Smooth muscle cell of the brain vasculature (primary cell): ENCODE results near the gene BPIFB6.

Experiments used
- DNase-seq: peaks from one replicate; pipeline ENCODE4 v3.0.0-alpha.2; 2012; ENCODE audit warnings: low read depth, low spot score

BPIFB6 gene

DNA sequence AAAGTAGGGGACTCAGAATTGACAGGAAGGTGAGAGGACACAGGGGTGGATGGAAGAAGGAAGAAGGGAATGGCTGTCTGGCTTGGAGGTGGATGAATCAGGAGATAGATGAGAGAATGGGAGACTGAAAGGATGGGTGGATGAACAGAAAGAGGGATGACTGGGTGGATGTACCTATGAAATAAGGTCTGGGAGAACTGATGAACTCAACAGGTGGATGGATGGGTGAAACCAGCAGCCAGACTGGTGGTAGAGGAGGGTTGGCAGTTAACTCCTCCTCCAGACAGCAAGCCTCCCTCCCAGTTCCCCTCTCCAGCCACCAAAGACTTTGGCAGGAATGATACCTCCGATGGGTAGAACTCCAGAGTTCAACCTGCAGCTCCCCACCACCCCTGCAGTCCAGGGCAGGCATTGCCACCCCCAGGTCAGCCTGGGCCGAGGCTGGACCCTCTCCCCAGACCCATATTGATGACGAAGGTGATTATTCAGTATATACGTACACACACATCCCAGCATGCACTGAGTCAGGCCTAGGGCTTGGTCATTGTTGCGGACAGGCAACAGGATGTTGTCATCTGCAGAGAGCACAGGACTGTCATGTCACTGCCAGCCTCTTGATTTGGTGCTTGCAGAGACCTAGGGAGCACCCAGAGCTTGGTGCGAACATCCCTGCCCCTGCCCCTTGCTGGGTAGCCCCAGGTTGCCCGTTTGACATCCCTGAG lies 29.2 kb upstream of the BPIFB6 start:
- no peak for DNase-seq

GRCh38 chr20:33004141-33004751 lies 27.2 kb upstream of the BPIFB6 start, which contains the start of gene SUN5:
Gene SUN5, minus strand, starts transcription at chr20:33004433. Its CDS starts 93 bp downstream, at chr20:33004340.
- DNase-seq = no peak

GRCh38 chr20:33005132-33005566 lies 26.3 kb upstream of the BPIFB6 start:
- no peak for DNase-seq

- DNase-seq = no peak
Measured at GRCh38 chr20:33005908-33006775, 25.3 kb upstream of the BPIFB6 start.

DNA sequence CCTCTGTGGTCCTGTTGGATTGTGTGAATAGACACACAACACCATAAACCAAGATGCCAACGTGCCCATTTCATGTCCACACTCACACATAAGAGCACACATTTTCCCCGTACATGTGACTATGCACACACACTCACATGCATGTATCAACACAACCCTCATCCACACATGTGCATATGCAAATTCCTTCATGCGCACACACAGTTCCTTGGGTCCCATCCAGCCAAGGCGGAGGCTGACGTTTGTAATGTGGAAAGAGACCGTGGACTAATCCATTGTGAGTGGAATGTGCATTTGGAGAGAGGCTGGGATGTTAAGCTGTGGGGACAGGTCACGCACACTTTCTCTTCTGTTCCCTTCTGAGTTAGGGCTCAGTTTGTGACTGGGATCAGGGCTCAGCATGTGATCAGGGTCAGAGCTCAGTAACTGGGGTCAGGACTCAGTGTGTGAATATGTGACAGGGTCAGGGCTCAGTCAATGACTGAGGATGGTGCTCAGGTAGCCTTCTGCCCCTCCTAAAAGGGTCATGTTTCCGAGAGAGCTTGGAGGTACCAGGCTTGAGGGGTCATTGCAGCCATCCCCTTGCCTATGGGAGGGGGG lies 24.6 kb upstream of the BPIFB6 start:
- DNase-seq = no peak

DNA sequence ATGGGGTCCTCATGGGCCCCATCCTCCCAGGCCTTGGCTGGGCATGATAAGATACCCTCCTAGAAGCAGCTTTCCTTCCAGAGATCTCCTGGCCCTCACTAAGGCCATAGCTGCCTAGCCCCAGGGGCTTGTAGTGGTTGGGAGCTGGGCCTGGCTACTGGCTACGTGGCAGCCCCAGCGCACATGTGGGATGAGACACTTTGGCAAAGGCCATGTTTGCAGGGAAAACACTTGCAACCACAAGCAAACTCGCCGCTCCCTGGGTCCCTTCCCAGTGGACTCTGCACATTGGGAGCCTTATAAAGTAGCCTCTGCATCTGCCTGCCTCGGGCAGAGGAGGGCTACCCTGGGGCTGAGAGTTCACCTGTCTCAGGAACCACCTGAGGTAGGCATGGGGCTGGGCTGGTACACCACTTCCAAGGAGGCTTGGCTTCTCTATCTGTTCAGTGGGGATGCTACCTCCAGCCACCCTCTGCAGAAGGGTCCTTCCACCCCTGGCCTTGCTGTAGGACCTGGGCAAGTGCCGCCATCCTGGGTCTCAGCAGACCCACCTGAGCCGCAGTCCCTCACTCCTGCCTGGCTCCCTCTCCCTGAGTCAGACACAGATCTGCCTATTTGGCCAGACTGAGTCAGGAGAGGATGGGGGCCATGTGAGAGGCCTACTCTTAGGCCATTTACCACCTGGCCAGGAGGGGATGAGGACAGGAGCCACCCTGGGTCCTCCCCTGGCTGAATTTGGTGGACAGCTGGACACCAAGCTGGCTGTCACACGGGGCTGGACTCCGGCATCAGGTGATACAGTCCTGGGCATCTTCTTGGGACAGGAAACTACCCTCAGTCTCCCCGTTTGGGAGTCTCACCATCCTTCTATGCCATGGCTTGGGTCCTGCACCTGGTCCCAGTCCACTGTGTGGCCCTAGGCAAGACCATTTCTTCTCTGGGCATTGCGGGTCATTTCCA lies 23.8 kb upstream of the BPIFB6 start, which contains the start of gene BPIFB2:
Gene BPIFB2, plus strand, starts transcription at position 329 of the 960 bp plus-strand sequence. CDS start 871 bp downstream, outside the sequence.
- DNase-seq = no peak

DNA sequence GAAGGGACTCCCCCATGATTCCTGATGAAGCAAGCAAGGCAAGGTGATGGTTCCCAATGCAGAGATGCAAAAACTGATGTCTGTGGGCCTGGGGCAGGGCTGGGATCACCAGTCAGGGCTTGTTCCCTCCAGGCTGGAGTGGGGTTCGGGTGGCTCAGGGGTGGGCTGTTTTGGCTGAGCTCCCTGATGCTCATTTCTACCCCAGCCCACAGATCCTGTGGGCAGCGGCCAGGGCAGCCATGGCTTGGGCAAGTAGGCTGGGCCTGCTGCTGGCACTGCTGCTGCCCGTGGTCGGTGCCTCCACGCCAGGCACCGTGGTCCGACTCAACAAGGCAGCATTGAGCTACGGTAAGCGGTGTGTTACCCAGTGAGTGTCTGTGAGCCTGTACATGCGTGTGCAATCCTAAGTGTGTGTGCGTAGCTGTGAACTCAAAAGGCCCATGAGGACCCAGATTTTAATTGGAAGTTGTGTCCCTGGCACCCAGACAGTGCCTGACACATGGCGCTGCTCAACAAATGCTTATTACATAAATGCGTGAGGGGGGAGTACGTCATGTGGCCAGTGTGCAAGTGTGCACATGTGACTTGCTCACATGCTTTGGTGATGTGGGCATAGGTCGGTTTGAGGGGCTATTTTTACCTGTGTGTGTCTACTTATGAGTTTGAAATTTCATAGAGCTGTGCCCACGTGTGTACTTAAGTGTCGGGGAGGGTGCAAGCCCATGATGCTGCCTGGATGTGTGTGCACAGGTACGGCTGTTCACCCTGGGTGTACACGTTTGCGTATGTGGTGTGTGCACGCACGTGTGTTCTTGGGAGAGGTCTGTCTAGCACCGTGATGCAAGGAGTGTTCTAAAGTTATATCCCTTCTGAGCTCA lies 22.9 kb upstream of the BPIFB6 start:
- no peak for DNase-seq

GRCh38 chr20:33009214-33010132 lies 22.0 kb upstream of the BPIFB6 start:
- DNase-seq = no peak

DNA sequence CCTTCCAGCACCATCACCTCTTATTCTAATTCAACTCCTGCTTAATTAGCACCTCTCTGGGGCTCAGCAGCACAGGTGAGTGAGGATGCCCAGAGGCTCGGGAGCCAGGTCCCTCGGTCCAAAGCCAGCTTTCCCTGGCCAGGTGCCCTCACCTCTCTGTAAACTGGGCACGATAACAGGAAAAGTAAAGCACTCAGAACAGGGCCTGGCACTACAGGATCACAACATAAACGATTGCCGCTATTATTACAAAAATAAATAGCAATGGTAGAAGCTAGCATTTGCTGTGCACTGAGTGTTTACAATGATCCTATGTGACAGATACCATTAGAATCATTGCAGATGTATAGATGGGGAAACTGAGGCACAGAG lies 21.3 kb upstream of the BPIFB6 start:
- DNase-seq = no peak

- DNase-seq = no peak
Measured at GRCh38 chr20:33010674-33011449, 20.6 kb upstream of the BPIFB6 start.

- DNase-seq = no peak
Measured at GRCh38 chr20:33012327-33013189, 18.9 kb upstream of the BPIFB6 start.

DNA sequence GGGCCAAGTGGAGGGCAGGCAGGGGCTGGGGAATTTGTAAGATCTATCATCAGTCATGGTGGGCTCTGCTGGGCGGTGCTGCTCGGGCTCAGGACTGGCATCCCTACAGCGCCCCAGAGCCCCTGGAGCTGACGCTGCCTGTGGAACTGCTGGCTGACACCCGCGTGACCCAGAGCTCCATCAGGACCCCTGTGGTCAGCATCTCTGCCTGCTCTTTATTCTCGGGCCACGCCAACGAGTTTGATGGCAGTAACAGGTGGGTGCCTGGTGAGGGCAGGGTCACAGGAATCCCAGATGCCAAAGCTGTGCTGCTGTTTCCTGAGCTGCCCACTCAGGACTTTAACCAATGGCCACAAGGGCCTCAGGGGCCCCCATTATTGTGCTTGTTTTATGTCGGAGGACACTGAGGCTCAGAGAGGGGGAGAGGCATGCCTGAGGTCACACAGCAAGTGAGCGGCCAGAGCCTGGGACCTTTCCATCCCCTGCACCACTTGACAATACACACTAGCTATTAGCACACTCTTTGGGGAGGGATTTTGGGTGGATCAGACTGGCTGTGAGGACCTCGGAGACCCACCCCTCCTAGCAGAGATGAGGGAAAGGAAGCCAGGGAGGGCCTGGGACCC lies 17.6 kb upstream of the BPIFB6 start:
- no peak for DNase-seq

DNA sequence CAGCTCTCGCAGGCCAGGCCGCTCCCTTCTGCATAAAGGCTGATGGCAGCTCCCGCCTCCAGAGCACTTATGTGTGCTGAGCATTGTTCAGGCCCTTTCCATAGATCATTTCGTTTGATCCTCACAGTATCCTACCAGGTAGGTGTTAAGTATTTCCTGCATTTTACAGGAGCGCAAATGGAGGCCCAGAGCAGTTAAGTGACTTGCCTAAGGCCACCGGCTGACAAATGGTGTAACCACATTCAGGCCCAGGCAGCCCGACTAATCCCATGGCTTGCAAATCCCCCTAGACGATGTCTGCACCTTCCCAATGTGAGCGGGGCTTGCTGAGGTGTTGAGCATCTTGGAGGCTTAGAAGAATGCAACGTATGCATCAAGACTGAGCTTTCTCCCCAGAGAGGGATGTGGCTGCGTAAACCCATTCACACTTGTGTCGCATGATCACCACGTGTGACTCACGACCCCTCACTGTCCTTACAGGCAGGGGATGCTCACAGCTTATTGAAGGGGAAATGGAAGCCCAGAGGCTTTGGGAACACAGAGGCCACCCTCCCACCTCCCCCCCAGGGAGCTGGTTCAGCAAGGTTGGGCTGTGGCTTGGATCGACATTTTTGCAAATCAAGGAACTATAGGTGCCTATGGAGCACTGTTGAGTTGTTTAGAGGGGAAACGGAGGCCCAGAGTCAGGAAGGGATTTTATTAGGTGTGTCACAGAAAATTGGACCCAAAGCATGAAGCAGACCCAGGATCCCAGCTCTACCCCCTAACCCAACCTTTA lies 16.9 kb upstream of the BPIFB6 start:
- DNase-seq = no peak

DNA sequence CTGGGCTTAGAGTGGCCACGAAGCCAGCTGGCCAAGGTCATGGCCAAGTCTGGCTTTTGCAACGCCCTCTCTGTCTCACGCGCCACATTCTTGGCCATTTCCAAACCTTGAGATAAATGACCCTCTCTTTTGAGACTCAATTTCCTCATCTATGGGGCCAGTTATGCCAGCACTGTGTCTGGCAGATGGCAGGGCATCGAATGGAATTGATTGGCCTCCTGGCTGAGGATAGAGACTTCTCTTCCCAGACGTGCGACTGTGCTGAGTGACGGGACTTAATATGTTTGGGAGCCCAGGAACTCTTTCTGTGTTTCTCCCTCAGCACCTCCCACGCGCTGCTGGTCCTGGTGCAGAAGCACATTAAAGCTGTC lies 16.3 kb upstream of the BPIFB6 start:
- no peak for DNase-seq

GRCh38 chr20:33015700-33016580 lies 15.5 kb upstream of the BPIFB6 start:
- no peak for DNase-seq
